Right lung (tissue), 5 donors: ENCODE results near the gene ATXN7L1. TPM values are rescaled to one million over a fixed set of nuclear protein-coding genes. Genes with fewer than 3 reads are reported as not detected.
A peak's percentile ranks its signal among the peaks of the same experiment; 100 is the strongest.

Experiments used
- DNase-seq, 2 donors: peaks; one replicate each; pipeline ENCODE4 v3.0.0-alpha.2; 2013
- polyA plus RNA-seq, 5 donors: library from polyadenylated mRNA; unstranded; fragments of 120-200 nt; gene quantifications; one replicate each; pipeline versions ENCODE4 v1.2.1 to v1.2.3, GENCODE V29; 2013; ENCODE audit warnings: inconsistent platforms in 1 of 5, low replicate concordance in 1 of 5; ENCODE audit not compliant: insufficient read length in 5 of 5, insufficient read depth in 1 of 5

The ATXN7L1 gene
- polyA plus RNA-seq, 5 donors: 9.6 to 15.6 (median 14.0) TPM

- no peak for DNase-seq
Measured at GRCh38 chr7:105649727-105650381, 226.5 kb downstream of the ATXN7L1 start.

- DNase-seq: no peak
Measured at GRCh38 chr7:105648561-105649401, 227.6 kb downstream of the ATXN7L1 start.

DNA sequence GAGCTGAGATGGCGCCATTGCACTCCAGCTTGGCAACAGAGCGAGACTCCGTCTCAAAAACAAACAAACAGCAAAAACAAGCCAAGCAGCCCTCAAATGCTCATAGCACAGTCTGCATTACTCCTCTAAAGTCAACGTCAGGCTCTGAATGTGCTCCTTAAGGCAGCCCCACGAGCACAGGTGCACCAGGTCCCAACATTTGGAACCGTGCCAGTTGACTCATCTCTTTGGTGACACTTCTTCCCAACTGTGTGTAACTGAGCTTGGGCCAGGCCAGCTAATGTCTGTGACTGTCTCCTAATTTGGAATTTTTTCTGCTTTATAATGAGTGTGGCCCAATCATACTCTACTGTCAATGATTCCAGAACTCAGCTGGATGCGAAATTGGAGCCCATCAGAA lies 228.8 kb downstream of the ATXN7L1 start:
- no peak for DNase-seq

DNA sequence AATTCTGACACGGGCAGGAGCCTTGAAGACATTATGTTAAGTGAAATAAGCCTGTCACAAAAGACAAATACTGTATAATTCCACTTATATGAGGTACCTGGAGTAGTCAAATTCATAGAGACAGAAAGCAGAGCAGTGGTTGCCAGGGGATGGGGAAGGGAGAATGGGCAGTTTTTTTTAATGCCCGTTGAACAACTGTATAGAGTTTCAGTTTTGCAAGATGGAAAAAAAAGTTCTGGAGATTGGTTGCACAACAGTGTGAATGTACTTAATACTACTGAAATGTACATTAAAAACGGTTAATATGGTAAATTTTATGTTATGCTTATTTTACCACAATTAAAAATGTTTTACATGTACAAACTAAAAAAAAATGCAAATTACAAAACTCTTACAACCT lies 231.5 kb downstream of the ATXN7L1 start:
- DNase-seq: no peak

DNA sequence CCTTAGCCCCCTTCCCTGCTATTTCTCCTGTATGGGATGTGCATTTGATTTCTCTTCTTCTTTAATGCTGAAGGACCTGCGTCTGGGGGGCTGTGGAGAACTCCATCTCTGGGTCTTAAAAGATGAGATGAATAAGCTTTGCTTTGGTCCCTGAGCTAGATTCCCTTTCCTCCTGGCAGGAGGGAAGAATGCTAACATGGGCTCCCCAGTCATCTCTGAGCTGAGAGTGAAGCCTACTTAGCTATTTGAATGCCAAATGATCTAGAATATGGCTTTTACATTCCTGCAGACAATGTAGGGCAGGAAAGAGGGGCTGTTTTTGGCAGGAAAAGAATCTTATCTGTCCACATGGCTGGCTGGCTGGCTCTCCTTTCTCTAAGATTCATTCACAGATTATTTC lies 232.5 kb downstream of the ATXN7L1 start:
- no peak for DNase-seq

DNA sequence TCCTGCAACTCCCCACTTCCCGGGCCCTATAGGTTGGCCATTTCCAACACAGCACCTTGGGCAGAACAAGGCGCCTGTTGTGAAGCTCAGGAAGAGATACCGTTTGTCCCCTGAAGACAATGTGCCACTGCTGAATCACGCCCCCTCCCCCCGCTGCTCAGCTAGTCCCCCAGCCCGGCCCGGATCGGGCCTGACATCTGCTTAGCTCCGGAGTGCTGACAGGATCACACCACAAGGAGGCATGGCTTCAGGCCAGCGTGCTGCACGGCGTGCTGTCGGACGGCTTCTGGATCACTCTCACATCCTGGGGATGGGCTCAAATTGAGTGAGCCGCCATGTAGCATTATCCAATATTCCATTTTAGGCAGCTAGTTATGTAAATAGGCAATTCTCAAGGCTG lies 233.0 kb downstream of the ATXN7L1 start:
- DNase-seq: no peak

DNA sequence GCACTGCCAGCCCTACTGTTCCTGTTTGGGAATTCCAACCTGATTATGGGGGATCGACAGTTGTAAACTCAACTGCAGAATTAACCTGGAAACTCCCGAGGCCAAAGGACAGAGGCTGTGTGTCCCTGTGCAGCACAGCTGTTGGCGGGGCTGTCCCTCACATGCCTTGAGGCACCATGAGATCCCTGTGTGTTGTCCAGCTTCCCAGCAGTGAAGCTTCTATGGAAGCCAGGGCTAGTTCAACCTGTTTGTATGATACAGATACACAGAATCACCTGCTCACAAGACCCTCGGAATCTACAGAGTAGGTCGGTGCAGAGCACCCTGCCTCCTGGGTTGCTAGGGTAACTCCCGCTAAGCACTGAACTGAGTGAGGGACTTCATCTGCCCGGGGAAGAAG lies 234.1 kb downstream of the ATXN7L1 start:
- no peak for DNase-seq

- DNase-seq: no peak
Measured at GRCh38 chr7:105640956-105641810, 235.2 kb downstream of the ATXN7L1 start.

- no peak for DNase-seq
Measured at GRCh38 chr7:105639667-105640493, 236.5 kb downstream of the ATXN7L1 start.

GRCh38 chr7:105638902-105639495 lies 237.4 kb downstream of the ATXN7L1 start:
- peak in 1 of 2 donors; percentile 51 for DNase-seq

DNA sequence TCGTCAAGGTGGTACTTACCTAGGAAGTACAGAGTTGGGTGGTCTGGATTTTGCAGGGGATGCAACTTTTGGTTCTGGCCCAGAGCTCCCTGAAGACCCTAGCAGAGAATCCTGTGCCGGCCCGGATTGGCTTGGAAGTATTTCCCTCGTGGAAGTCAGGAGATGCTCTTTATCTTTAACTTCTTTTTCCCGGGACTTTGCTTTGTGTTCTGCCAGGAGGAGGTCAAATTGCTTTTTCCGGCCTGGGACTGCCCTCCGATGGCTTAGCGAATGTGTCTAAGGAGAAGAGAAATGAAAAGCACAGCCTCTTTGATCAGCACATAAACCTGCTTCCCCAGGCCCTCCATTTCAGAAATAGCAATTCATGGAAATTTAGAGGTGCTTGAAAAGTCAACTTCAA lies 238.1 kb downstream of the ATXN7L1 start:
- no peak for DNase-seq

DNA sequence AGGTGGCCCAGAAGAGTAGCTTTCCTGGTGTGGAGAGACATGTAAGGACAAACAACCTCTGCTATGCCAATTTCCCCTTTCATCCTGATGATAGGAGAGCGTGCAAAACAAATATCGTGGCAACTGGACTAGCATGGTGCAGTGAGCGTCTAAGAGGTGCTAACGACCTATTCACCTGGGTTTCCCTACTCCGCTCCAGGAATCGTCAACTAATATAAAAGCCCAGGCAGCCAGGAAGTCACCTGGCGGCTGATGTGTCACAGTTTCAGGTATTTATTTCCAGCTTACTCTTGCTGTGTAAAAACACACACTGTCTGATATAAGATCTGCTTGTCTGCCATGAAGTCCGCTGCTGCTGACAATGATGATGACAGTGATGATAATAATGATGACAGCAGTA lies 238.6 kb downstream of the ATXN7L1 start:
- DNase-seq: no peak

GRCh38 chr7:105636982-105637381 lies 239.4 kb downstream of the ATXN7L1 start:
- no peak for DNase-seq

DNA sequence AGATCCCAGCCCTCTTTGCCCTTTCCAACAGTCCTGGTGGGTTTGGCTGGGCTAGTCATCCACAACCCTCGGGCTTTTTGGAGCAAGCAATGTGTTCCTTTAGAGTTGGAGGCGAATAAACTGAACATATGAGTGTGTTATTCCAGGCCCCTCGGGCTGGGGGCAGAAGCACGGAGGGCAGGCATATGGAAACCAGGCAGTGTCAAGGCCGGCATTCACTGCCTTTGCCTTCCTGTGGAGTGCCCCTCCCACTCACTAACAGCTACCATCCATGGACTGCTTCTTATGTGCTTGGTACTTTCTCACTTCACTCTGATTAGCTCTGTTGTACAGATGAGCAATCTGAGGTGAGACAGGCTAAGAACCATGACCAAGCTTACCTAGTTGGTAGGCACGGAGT lies 241.2 kb downstream of the ATXN7L1 start:
- DNase-seq: no peak

- no peak for DNase-seq
Measured at GRCh38 chr7:105625986-105626385, 250.4 kb downstream of the ATXN7L1 start.

GRCh38 chr7:105623906-105624305 lies 252.5 kb downstream of the ATXN7L1 start:
- no peak for DNase-seq

GRCh38 chr7:105623378-105623777 lies 253.0 kb downstream of the ATXN7L1 start:
- DNase-seq: no peak

DNA sequence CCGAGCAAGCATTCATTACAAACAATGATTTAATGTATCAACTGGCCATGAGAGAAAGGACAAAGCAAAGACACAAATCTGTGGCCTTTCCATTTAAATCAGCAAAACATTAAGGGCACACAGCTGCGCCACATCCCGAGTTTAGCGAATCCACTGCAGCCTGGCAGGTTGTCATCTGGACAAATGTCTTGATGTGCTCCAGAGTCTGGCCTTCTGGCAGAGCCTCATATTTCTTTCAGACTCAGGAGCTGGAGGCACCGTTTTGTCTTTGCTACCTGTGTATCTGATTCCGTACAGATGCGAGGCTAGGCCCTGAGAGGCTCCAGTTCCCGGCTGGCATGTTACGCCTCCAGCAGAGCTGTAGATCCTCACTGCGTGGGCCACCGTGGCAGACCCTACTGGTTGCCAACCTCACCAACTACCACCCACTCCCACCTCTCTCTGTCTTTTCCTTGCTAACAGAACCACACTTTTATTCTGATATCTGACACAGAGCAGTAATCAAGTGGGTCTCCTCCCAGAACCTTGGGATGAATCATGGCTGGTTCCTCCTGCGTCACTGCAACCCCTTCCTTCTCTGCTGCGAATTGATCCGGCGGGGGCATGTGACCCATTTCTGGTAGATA lies 254.2 kb downstream of the ATXN7L1 start:
- DNase-seq: no peak

DNA sequence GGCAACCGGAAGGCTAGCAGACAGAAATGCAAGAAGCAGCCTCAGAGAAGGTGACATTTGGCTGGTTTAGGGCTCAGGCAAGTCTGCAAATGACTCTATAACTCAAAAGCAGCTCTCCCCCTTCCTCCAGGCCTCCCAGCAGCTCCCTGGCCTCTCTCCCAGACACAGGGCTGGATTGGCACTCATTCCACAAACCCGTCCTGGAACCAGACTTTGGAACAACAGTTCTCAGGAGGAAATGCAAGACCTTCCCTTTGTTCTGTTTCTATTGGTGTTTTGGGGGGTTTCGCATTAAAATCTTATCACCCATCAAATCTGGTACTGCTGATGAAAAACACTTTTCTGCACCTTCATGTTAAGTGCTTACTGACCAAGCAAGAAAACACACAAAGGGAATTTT lies 254.8 kb downstream of the ATXN7L1 start:
- DNase-seq: peak; percentile 60 to 64

DNA sequence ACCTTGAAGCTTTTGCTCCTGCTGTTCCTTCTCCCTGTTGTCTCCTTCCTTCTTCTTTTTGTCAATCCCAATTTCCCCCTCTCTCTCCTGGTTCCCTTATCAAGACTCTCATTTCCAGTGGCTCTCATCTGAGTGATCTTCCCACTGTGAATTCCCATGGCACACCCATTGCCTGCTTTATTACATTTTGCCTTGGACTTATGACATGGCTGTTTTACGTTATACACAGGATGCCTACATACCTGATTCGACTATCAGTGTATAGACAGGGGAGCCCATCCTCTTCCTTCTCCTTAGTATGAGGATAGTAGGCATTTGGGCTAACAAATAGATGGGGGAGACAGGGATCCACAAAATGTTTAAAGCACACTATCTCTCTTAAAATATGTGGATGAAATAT lies 255.2 kb downstream of the ATXN7L1 start:
- no peak for DNase-seq

- no peak for DNase-seq
Measured at GRCh38 chr7:105619590-105619989, 256.8 kb downstream of the ATXN7L1 start.
